ENCODE data around the gene CDK6.

DNA sequence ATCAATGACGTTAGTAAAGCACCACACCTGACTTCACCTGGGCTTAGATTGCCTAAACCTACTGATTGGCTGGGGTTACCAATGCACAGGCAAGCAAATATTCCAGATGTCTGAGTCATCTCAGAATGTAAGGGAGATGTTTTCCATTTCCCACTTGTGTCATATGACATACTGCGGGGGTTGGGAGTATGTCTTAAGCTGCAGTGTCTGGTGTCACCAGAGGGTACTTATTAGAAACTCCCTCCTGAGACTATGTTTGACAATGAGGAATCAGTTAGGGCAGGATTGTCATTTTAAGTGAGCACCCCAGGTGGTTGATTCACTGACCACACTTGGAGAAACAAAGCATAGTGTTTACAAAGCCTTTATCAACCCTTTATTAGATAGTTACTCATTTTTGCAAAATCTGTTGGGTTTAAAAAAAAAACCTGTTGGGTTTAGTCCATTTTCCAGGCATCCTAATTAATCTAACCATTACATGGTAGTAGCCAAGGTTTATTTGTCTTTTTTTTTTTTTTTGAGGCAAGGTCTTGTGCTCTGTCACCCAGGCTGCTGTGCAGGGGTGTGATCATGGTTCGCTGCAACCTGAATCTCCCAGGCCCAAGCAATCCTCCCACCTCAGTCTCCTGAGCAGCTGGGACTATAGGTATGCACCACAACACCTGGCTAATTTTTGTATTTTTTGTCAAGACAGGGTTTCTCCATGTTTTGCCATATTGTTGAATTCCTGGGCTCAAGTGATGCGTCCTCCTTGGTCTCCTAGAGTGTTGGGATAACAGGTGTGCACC is 72.5 kb downstream of the CDK6 start:
- TF ChIP-seq, protein P1, sequence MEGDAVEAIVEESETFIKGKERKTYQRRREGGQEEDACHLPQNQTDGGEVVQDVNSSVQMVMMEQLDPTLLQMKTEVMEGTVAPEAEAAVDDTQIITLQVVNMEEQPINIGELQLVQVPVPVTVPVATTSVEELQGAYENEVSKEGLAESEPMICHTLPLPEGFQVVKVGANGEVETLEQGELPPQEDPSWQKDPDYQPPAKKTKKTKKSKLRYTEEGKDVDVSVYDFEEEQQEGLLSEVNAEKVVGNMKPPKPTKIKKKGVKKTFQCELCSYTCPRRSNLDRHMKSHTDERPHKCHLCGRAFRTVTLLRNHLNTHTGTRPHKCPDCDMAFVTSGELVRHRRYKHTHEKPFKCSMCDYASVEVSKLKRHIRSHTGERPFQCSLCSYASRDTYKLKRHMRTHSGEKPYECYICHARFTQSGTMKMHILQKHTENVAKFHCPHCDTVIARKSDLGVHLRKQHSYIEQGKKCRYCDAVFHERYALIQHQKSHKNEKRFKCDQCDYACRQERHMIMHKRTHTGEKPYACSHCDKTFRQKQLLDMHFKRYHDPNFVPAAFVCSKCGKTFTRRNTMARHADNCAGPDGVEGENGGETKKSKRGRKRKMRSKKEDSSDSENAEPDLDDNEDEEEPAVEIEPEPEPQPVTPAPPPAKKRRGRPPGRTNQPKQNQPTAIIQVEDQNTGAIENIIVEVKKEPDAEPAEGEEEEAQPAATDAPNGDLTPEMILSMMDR (IDR thresholded peaks at IDR 0.05): no peak
- TF ChIP-seq POLR2AphosphoS5 (IDR thresholded peaks at IDR 0.05) (no peak), POLR2A (IDR thresholded peaks at IDR 0.05) (no peak), EP300 (IDR thresholded peaks at IDR 0.05; ENCODE audit: low read depth) (no peak)

Measured in transverse colon (tissue), 4 donors.